GM21737 (cell line): ENCODE results near the gene FAHD1.

Source experiments
- ATAC-seq: cut with Tn5 transposase; IDR thresholded peaks from one replicate; pipeline ENCODE4 v1.9.1; 2021; ENCODE audit warnings: mild to moderate bottlenecking, moderate library complexity; ENCODE audit not compliant: unreplicated experiment

FAHD1 gene

GRCh38 chr16:1878256-1878655 lies 51.2 kb downstream of the FAHD1 start:
- ATAC-seq = no peak
